Keratinocyte (primary cell): Measurements from ENCODE around the gene MPV17L2.

Experiments
- EZH2 ChIP-seq: IDR thresholded peaks from one replicate; pipeline ENCODE4 v1.6.1; 2012; ENCODE audit warnings: inconsistent platforms, mild to moderate bottlenecking, low read length, moderate library complexity
- TF ChIP-seq, protein P1 (sequence below), 3 experiments: IDR thresholded peaks in 1 of 3; conservative IDR thresholded peaks in 1 of 3; optimal IDR thresholded peaks in 1 of 3; 2 replicates in 2 of 3; 3 replicates in 1 of 3; pipeline versions ENCODE3 to v1.5.1; 2011; ENCODE audit warnings: low read length in 3 of 3, mild to moderate bottlenecking in 3 of 3, moderate library complexity in 2 of 3, control low read depth in 1 of 3, inconsistent platforms in 1 of 3; ENCODE audit not compliant: insufficient read depth in 2 of 3; ENCODE audit errors: extremely low read depth in 1 of 3

DNA sequence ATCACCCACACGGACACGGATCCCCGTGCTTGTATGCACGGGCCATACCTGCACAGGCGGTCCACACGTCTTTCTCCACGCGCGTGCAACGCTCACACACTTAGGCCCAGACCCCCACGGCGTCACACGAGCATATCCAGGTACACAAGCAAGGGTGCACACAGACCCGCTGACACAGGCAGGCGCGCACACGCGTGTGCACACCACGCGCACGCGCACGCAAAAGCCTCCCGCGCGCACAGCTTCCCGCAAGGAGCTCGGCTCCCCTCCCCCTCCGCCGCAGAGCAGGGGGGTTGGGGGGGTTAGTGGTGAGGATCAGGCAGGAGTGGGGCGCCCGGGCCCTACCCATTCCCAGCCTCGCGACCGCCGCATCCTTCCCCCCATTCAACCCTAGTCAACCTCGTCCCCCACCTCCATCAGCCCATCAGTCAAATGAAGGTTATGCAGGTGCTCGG lies 10.4 kb downstream of the MPV17L2 start:
- TF ChIP-seq EZH2, result peak; percentile 29
- TF ChIP-seq, protein P1, sequence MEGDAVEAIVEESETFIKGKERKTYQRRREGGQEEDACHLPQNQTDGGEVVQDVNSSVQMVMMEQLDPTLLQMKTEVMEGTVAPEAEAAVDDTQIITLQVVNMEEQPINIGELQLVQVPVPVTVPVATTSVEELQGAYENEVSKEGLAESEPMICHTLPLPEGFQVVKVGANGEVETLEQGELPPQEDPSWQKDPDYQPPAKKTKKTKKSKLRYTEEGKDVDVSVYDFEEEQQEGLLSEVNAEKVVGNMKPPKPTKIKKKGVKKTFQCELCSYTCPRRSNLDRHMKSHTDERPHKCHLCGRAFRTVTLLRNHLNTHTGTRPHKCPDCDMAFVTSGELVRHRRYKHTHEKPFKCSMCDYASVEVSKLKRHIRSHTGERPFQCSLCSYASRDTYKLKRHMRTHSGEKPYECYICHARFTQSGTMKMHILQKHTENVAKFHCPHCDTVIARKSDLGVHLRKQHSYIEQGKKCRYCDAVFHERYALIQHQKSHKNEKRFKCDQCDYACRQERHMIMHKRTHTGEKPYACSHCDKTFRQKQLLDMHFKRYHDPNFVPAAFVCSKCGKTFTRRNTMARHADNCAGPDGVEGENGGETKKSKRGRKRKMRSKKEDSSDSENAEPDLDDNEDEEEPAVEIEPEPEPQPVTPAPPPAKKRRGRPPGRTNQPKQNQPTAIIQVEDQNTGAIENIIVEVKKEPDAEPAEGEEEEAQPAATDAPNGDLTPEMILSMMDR (optimal IDR thresholded peaks at IDR 0.05 in 1 of 3, IDR thresholded peaks at IDR 0.05 in 1 of 3, conservative IDR thresholded peaks at IDR 0.05 in 1 of 3; ENCODE audit: extremely low read depth in 1 of 3, insufficient read depth in 2 of 3, low read length in 3 of 3), result no peak
